GM18909 (cell line): ENCODE data around the gene CHD6.

Experiments
- ATAC-seq: cut with Tn5 transposase; IDR thresholded peaks from one replicate; pipeline ENCODE4 v1.9.1; 2021; ENCODE audit warnings: mild to moderate bottlenecking; ENCODE audit not compliant: unreplicated experiment, poor library complexity

Gene CHD6

GRCh38 chr20:41509316-41510200, 108.6 kb downstream of the CHD6 start:
- no peak for ATAC-seq

- ATAC-seq = no peak
Observed at GRCh38 chr20:41508335-41508734, 109.8 kb downstream of the CHD6 start.

- ATAC-seq = no peak
Observed at GRCh38 chr20:41507851-41508250, 110.3 kb downstream of the CHD6 start.

GRCh38 chr20:41507436-41507835, 110.7 kb downstream of the CHD6 start:
- ATAC-seq = no peak

- ATAC-seq = no peak
Observed at GRCh38 chr20:41506192-41506915, 111.8 kb downstream of the CHD6 start.

- no peak for ATAC-seq
Observed at GRCh38 chr20:41505184-41505583, 113.0 kb downstream of the CHD6 start.

- ATAC-seq = no peak
Observed at GRCh38 chr20:41501376-41501775, 116.8 kb downstream of the CHD6 start.

GRCh38 chr20:41499961-41500725, 118.0 kb downstream of the CHD6 start:
- no peak for ATAC-seq

GRCh38 chr20:41499064-41499463, 119.1 kb downstream of the CHD6 start:
- no peak for ATAC-seq

GRCh38 chr20:41497186-41497895, 120.8 kb downstream of the CHD6 start:
- ATAC-seq = no peak

- no peak for ATAC-seq
Observed at GRCh38 chr20:41494451-41494850, 123.7 kb downstream of the CHD6 start.

- ATAC-seq = no peak
Observed at GRCh38 chr20:41483553-41483930, 134.6 kb downstream of the CHD6 start.

- ATAC-seq = no peak
Observed at GRCh38 chr20:41482647-41483552, 135.3 kb downstream of the CHD6 start.

GRCh38 chr20:41480054-41480770, 138.0 kb downstream of the CHD6 start:
- no peak for ATAC-seq

GRCh38 chr20:41479113-41479512, 139.1 kb downstream of the CHD6 start:
- ATAC-seq = no peak

- ATAC-seq = no peak
Observed at GRCh38 chr20:41478026-41478425, 140.2 kb downstream of the CHD6 start.

- ATAC-seq = no peak
Observed at GRCh38 chr20:41476446-41476845, 141.7 kb downstream of the CHD6 start.

- no peak for ATAC-seq
Observed at GRCh38 chr20:41476013-41476441, 142.2 kb downstream of the CHD6 start.

- ATAC-seq = no peak
Observed at GRCh38 chr20:41475503-41475902, 142.7 kb downstream of the CHD6 start.
